HG02798 (cell line): Measurements from ENCODE around the gene ZFP28.

Experiments
- ATAC-seq: cut with Tn5 transposase; IDR thresholded peaks from one replicate; pipeline ENCODE4 v1.9.1; 2021; ENCODE audit warnings: mild to moderate bottlenecking; ENCODE audit not compliant: unreplicated experiment, poor library complexity

Gene ZFP28

DNA sequence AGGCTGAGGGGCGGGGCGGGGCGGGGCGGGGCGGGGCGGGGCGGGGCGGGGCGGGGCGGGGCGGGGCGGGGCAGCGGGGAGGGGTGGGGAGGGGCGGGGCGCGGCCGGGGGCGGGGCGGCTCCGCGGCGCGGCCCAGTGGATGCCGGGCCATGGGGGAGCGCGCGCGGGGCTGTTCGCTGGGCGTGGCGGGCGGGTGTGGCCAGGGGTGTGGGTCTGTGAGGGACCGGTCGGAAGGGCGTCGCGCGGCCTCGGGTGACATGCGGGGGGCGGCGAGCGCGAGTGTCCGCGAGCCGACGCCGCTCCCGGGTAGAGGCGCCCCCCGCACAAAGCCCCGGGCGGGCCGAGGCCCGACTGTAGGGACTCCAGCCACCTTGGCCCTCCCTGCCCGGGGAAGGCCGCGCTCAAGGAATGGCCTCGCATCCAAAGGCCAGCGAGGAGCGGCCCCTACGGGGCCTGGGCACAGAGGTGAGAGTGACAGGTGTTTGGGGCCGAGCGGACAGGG lies at the start of gene ZFP28:
TSS of gene ZFP28 (plus strand) at position 188 of the 503 bp plus-strand sequence. CDS start at position 259, 71 bp downstream.
- peak; percentile 63 for ATAC-seq

DNA sequence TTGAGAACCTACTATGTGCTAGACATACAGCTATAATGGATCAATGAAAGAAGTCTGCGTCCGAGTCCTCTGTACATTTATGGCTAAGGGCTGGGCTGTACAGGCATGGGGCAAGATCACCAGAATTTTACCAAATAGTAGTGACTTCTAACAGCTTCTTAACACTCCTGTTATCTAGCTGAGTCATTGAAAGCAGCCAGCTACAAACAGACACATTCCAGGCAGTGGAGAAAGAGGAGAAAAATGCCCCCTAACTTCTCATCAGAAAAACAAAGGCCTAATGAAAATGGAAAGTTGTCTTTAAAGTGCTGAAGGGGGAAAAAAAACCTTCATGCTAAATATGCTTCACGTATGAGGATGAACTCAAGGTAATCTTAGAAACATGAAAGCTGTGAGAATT lies 47.3 kb upstream of the ZFP28 start:
- no peak for ATAC-seq

DNA sequence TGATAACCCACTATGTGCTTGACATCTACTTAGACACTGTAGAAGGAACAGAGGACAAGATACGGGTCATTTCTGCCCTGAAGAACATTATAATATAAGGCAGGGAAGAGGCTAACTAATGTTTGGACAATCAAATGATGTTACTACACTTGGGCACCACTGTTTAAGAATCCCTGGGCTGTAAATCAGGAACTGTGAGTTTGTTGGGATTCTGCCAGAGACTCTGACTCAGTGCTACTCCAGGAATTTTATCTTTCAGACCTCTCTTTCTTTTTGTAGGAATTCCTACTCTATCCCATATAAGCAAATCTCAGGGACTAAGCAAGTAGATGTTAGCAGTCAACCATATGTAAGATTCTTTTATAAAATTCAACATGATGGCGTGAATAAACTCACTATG lies 34.2 kb upstream of the ZFP28 start:
- ATAC-seq: no peak

DNA sequence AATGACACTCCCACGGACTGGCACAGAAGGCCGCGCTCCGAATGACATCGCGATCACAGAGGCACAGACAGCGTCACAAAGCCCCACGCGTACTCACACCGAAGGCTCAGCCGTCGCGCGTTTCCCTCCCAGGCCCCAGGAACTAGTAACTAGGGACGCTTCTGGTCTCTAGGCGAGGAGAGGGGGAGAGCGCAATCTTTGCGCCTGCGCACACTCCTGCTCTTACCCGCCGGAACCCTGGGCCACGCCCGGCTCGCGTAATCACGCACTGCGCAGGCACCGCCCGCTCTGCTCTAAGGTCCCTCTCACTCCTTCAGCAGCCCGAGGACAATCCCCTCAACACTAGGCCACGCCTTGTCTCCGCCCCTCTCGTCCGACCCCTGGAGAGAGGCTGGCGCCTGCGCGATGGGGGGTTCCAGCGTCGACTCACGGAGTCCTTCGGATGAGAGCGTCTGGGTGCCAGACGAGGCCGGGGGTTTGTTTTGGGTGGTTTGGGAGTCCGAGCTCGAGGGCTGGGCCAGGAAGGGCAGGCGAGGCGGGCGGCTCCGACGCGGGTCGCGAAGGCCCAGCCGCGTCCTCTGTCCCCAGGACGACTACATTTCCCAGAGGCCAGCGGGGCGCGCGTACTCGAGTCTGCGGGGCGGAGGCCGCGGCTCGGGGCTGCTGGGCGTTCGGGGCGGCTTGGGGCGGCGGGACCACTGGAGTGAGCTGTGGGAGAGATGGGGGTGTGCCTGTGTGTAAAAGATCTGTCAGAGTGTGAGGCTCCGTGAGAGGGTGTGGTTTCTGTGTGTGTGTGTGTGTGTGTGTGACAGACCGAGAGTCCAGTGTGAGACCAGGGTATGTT lies 31.1 kb upstream of the ZFP28 start, which contains the start of gene ZNF471:
TSS of gene ZNF471 (plus strand) at position 410 of the 844 bp plus-strand sequence. CDS start 3,717 bp downstream, outside the sequence.
- no peak for ATAC-seq

DNA sequence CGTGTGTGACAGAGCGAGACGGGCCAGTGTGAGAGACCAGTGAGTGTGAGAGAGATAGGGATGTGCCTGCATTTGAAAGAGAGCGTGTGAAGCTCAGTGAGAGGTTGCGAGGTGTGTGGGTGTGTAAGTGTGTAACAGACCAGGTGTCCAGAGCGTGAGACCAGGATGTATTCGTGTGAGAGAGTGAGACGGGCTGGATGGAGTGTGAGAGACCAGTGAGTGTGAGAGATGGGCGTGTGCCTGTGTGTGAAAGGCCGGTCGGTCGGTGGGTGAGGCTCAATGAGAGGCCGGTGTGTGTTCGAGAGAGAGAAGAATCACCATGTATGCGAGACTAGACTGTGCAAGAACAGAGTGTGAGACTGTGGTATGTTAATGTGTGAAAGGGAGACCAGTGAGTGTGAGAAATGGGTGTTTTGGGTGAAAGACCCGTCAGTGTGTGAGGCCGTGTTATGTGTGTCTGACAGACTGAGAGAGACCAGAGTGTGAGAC lies 30.4 kb upstream of the ZFP28 start:
- ATAC-seq: no peak

DNA sequence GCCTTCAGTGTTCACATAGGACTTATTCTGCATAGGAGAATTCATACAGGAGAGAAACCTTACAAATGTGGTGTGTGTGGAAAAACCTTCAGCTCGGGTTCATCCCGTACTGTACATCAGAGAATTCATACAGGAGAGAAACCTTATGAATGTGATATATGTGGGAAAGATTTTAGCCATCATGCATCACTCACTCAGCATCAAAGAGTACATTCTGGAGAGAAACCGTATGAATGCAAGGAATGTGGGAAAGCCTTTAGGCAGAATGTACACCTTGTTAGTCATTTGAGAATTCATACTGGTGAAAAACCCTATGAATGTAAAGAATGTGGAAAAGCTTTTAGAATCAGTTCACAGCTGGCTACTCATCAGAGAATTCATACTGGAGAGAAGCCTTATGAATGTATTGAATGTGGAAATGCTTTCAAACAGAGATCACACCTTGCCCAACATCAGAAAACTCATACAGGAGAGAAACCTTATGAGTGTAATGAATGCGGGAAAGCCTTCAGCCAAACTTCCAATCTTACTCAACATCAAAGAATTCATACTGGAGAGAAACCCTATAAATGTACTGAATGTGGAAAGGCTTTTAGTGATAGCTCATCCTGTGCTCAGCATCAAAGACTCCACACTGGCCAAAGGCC lies 13.4 kb upstream of the ZFP28 start:
- ATAC-seq: no peak

DNA sequence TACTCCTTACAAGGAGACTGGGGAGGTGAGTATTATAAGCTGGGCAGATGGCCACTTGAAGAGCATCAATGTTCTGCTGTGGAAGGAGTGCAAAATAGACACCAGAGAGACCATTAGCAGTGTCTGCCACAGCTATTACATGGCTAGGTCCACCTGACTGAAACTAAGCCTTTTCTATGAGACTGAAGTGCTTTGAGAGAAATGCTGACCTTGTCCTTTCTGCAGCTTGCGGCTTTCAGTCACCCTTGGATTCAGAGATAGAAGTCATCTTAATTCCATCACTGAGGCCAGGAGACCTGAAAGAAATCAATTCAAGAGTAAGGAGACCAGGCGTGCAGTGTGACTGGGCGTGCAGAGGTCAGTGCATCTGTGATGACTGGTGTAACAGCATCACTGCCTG lies 1.3 kb upstream of the ZFP28 start:
- ATAC-seq: no peak

DNA sequence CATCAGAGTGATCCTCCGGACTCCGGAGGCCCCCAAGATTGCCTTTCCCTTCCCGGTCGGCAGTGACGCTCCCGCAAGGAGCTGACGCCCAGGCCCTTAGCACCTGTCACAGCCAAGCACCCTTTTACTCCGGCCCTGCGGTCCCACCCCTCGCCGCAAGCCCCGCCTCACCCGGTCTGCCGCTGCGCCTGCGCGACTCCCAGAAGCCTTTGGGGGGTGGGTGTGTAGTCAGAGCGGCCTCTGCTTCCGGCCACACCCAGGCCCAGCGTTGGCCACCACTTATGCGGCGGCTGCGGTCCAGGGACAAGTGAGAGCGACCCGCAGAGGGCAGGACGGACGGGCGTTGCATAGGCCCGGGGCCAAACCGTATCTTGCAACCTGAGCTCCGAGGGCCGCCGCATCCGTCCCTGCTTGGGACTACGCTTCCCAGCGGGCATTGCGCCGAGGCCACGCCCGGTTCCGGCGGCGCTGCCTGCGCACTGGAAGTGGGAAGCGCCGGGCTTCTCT lies 441 bp upstream of the ZFP28 start:
- ATAC-seq: peak; percentile 88

DNA sequence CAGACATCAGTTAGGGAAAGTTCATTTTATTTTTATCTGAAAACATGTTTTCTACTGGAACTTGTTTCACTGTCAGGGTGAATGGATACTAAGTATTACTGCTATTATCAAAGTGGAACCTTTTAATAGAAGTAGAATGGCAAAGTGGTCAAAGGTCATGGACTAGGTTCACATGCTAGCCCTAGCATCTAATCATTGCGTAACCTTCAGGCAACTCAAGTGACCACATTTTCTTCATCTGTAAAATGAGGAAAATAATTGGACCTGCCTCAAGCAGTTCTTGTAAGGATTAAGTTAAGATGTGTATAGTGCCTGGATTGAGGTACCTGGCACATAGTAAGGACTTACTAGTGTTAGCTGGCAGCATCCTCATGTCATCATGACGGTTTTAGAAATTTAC lies 5.0 kb downstream of the ZFP28 start:
- no peak for ATAC-seq

DNA sequence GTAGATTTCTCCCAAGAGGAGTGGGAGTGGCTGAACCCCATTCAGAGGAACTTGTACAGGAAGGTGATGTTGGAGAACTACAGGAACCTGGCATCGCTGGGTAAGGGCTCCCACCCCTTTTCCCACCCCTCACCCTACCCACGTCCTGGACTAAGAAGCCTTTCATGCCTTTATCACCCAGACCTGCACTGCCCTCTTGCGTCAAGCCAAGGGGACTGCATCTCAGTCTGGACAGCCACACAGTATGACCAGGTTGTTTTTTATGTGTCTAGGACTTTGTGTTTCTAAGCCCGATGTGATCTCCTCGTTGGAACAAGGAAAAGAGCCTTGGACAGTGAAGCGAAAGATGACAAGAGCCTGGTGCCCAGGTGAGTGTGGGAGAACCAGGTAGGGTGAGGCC lies 8.8 kb downstream of the ZFP28 start:
- ATAC-seq: no peak

DNA sequence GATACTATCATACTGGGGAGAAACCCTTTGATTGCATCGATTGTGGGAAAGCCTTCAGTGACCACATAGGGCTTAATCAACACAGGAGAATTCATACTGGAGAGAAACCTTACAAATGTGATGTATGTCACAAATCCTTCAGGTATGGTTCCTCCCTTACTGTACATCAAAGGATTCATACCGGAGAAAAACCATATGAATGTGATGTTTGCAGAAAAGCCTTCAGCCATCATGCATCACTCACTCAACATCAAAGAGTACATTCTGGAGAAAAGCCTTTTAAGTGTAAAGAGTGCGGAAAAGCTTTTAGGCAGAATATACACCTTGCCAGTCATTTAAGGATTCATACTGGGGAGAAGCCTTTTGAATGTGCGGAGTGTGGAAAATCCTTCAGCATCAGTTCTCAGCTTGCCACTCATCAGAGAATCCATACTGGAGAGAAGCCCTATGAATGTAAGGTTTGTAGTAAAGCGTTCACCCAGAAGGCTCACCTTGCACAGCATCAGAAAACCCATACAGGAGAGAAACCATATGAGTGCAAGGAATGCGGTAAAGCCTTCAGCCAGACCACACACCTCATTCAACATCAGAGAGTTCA lies 15.6 kb downstream of the ZFP28 start:
- no peak for ATAC-seq

DNA sequence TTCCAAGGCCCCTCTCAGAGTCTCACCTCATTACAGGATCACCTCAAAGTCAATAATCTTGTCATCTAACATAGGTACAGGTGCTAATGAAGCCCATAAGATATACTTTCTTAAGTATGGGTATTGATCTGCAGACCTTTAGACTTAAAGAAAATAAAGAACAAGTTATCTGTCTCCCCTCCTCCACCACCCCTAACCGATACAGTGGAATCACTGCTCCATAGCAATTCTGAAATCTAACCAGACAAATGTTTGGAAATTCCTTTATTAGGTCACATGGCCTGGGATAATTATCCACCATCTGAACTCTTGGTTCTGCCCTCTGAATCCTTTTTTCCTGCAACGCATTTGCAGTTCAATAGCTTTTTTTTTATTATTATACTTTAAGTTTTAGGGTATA lies 24.0 kb downstream of the ZFP28 start:
- ATAC-seq: no peak

DNA sequence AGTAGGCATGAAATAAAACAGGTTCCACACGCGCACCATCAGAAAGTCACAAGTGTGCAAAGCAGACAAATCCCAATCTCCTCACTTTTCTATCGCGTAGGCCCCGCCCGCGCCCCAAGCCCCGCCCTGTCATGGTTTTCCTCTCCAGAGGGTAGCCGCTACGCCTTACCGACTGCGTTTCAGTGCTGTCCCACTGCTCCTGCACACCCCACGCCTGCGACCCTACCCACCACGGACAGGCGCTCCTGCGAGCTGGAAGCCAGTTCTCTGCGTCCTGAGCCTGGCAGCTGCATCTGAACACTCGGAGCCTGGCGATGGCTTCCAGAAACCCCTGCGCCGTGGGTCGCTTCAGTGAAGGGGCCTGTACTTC lies 28.1 kb downstream of the ZFP28 start:
- ATAC-seq: peak; percentile 36

DNA sequence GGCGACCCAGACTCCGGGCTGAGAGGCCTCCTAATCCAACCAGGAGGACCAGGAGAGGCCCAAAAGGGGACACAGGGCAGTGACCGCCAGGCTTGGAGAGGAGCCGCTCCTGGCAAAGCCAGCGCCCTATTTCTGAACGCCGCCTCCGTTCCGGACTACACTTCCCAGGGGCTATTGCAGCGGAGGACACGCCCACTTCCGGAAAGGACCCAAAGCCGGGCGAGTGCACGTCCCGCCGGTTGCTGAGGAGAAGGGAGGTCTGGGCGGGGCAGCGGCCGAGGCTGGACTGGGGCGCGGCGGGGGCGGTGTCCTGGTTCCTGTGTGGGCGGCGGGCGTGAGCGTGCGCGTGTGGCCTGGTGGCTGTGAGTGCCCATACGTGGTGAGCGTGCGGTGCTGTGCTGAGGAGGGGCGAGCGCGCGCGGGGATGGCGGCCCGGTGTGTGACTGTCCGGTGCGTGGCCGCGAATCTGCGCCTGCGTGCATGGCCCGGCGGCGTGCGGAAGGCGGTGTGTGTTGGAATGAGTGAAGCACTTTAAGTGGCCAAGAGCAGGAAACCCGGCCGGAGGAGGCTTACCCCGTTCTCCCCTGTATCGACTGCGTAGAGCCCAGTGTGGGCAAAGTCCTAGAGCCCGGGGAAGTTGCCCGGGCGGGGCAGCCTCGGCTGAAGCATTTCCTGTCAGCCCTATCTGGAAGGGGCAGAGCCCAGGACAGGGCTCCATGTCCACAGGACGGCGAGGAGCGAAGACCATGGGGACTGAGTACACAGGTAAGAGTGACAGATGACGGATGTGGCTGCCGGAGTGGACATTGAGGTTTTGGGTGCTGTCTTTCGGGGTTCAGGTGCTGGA lies 28.7 kb downstream of the ZFP28 start, which contains the start of gene ZNF470:
TSS of gene ZNF470 (plus strand) at position 195 of the 847 bp plus-strand sequence. CDS start 2,844 bp downstream, outside the sequence.
- ATAC-seq: peak; percentile 98

DNA sequence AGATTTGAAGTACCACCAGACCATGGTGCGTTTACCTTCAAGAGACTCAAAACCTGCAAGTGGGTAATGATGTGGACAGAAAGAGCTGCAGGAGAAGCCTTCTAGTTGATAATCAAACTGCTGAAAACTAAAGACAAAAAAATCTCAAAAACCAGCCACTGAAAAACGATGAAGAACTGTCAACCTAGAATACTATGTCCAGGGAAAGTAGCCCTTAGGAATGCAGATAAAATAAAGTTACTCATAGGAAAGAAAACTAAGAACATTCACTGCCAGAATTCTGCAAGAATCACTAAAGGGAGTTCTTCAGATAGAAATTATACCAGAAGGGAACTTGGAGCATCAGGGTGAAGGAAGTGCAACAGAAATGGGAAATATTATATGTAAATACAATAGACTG lies 33.8 kb downstream of the ZFP28 start:
- no peak for ATAC-seq

DNA sequence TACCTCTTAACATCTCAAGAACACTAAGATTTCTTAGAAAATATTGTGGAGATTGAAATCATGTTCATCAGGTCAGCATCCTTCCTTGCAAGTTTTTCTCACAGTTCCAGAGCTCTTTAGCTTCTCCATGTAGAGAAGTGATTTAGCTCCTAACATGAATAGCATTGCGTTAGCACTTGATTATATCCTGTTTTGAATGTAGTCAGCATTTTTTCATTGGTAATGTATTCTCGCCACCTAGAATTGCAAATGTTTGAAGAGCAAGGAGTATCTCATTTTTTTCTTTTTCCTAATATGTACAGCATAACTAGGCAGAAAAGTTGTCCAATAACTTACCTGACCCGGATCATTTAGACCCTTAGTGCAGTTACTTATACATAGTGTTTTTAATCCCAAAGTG lies 35.2 kb downstream of the ZFP28 start:
- ATAC-seq: no peak

DNA sequence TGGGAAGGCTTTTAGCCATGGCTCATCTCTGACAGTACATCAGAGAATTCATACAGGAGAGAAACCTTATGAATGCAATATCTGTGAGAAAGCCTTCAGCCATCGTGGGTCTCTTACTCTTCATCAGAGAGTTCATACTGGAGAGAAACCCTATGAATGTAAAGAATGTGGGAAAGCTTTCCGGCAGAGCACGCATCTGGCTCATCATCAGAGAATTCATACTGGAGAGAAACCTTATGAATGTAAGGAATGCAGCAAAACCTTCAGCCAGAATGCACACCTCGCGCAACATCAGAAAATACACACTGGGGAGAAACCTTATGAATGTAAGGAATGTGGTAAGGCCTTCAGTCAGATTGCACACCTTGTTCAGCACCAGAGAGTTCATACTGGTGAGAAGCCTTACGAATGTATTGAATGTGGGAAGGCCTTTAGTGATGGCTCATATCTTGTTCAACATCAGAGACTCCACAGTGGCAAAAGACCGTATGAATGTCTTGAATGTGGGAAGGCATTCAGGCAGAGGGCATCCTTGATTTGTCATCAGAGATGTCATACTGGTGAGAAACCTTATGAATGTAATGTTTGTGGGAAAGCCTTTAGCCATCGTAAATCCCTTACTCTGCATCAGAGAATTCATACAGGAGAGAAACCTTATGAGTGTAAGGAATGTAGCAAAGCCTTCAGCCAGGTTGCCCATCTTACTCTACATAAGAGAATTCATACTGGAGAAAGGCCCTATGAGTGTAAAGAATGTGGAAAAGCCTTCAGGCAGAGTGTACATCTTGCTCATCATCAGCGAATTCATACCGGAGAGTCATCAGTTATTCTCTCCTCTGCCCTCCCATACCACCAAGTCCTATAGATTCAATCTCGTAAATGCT lies 39.2 kb downstream of the ZFP28 start:
- ATAC-seq: no peak

DNA sequence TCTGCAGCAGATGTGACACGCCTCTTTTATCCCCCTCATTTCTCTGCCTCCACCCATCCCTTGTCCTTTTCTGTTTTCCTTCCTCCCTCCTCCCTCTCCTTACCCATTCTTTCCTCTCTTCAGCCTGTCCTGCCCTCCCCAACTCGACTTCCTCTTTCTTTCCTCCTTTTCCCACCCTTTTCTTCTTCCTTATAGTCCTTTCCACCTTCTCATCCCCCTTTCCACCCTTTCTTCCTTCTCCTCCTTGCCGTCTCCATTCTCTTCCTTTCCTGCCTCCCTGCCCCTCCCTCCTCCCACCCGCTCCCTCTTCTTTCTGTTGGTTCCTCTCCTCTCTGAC lies 55.7 kb downstream of the ZFP28 start:
- no peak for ATAC-seq
